IgD-negative memory B cell (primary cell): ENCODE results near the gene VTI1A. TPM values are rescaled to one million over a fixed set of nuclear protein-coding genes. Genes with fewer than 3 reads are reported as not detected.

ENCODE experiments used
- H3K27ac Mint-ChIP-seq, 3 donors: one replicate each; pipeline ENCODE4 v1.8.0; 2020 to 2022; ENCODE audit warnings: mild to moderate bottlenecking in 3 of 3, mixed read lengths in 3 of 3, moderate library complexity in 1 of 3
- H3K27me3 Mint-ChIP-seq: one replicate; pipeline ENCODE4 v1.8.0; 2021; ENCODE audit warnings: mixed read lengths
- H3K36me3 Mint-ChIP-seq: one replicate; pipeline ENCODE4 v1.8.0; 2020; ENCODE audit warnings: mild to moderate bottlenecking, mixed read lengths
- H3K4me1 Mint-ChIP-seq, 3 donors: one replicate each; pipeline ENCODE4 v1.8.0; 2020 to 2022; ENCODE audit warnings: mixed read lengths in 3 of 3, mild to moderate bottlenecking in 1 of 3
- H3K4me3 Mint-ChIP-seq, 4 donors: one replicate each; pipeline ENCODE4 v1.8.0; 2020 to 2022; ENCODE audit warnings: mild to moderate bottlenecking in 4 of 4, mixed read lengths in 4 of 4, moderate library complexity in 3 of 4
- H3K9me3 Mint-ChIP-seq, 3 donors: one replicate each; pipeline ENCODE4 v1.8.0; 2020 to 2021; ENCODE audit warnings: mixed read lengths in 3 of 3, mild to moderate bottlenecking in 1 of 3
- polyA plus RNA-seq: library from polyadenylated mRNA; unstranded; fragments of 300-500 nt; fragmentation: Illumina TruSeq; gene quantifications from one replicate; pipeline ENCODE4 v1.2.3, GENCODE V29; 2021

VTI1A gene
- polyA plus RNA-seq, 1 donor from 2014 or later: 32.0 TPM

GRCh38 chr10:112783351-112784021, 336.5 kb downstream of the VTI1A start:
- no peak overlapping the region for H3K27ac Mint-ChIP-seq
- no peaks in the 10 kb centered on the region for H3K4me1 Mint-ChIP-seq
- H3K4me3 Mint-ChIP-seq: no peak overlapping the region
- H3K27me3 Mint-ChIP-seq: no peaks in the 10 kb centered on the region
- peaks cover 2 to 5% (median 4%) of the 10 kb centered on the region in 3 donors for H3K9me3 Mint-ChIP-seq
- peaks cover 16% of the 10 kb centered on the region for H3K36me3 Mint-ChIP-seq

DNA sequence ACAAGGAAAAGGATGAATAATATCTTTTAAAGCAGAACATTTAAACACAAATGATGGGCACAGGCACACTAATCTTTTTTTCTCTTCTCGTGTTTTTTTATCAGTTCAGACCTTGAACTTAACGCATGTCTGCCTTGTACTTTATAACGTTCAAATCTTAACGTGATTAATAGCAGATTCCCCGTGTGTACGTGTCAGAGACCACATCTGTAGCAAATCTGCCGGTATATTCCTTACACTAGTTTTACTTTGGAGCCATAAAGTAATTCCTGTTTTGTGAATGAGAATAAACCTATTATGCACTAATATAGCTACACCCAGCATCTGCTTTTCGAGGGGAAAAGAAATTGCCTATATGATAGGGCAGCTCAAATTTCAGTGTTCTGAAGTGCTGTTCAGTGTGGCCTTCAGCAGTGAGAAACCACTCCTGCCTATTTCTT, 337.0 kb downstream of the VTI1A start:
- no peak overlapping the region for H3K4me3 Mint-ChIP-seq
- no peaks in the 10 kb centered on the region for H3K27me3 Mint-ChIP-seq
- H3K4me1 Mint-ChIP-seq: no peaks in the 10 kb centered on the region
- no peak overlapping the region for H3K27ac Mint-ChIP-seq
- peaks cover 2 to 8% (median 4%) of the 10 kb centered on the region in 3 donors for H3K9me3 Mint-ChIP-seq
- H3K36me3 Mint-ChIP-seq: peaks cover 18% of the 10 kb centered on the region

DNA sequence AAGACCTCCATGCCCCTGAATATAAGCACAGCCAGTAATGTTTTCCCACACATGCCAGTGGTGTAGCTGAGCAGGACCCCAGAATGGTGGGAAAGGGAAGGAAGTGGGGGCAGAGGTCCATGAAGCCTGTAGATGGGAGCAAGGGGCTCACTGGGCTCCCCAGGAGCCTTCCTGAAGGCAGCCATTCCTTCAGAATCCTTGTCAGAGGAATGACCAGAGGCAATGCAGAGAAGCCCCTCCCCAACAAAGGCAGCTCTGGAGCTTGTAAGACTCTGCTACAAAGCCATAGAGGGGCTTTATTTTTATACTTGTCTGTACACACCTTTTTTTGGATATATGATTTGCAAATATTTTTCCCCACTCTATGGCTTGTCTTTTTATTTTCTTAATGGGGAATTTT, 338.1 kb downstream of the VTI1A start:
- Mint-ChIP-seq H3K36me3 (peaks cover 27% of the 10 kb centered on the region), H3K4me1 (peaks cover 0 to 1% (median 0%) of the 10 kb centered on the region in 3 donors), H3K9me3 (peaks cover 2 to 13% (median 8%) of the 10 kb centered on the region in 3 donors), H3K4me3 (no peak overlapping the region), H3K27ac (no peak overlapping the region), H3K27me3 (no peaks in the 10 kb centered on the region)

GRCh38 chr10:112789248-112789647, 342.2 kb downstream of the VTI1A start:
- H3K4me3 Mint-ChIP-seq: no peak overlapping the region
- no peaks in the 10 kb centered on the region for H3K27me3 Mint-ChIP-seq
- peaks cover 26% of the 10 kb centered on the region for H3K36me3 Mint-ChIP-seq
- H3K27ac Mint-ChIP-seq: no peak overlapping the region
- peaks cover 0 to 1% (median 0%) of the 10 kb centered on the region in 3 donors for H3K4me1 Mint-ChIP-seq
- H3K9me3 Mint-ChIP-seq: peaks cover 2 to 13% (median 6%) of the 10 kb centered on the region in 3 donors

DNA sequence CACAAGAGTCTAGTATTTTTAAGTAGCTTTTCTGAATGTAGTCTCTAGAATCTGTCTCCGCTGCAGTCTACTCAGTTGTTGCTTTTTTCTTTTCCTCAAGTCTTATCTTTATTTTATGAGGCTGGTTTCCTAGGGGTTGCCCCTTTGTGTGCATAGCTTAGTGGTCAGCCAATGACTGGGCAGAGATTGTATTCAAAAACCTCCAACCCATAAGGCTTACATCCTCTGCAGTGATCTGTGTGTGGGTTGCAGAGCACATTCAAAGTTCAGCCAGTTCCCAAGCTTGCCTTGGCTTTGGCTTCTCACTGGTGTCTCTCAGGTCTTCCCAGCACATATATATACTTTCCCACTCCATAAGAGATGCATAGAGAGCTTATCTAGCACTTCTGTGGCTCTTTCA, 343.0 kb downstream of the VTI1A start:
- Mint-ChIP-seq H3K27ac (no peak overlapping the region), H3K27me3 (no peaks in the 10 kb centered on the region), H3K4me3 (no peak overlapping the region), H3K9me3 (peaks cover 2 to 13% (median 6%) of the 10 kb centered on the region in 3 donors), H3K36me3 (peaks cover 24% of the 10 kb centered on the region), H3K4me1 (peaks cover 0 to 1% (median 0%) of the 10 kb centered on the region in 3 donors)

DNA sequence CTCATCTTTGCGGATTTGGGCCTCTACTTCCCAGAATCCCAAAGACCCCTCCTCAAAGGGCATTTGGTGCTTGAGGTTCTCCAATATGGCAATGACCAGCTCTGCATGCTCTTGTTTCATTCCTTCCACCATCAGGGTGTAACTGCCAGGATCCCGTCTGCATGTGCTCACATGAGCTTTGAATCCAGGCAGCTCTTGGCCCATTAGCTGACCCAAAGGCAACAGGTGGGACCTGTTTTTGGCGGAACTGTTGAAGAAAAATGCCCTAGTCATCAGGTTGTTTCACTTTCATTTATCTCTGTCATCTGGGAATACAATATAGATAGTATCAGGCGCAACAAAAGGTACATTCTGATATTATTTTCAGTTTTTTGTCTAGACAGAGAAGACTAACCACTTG, 343.9 kb downstream of the VTI1A start:
- Mint-ChIP-seq H3K27ac (no peak overlapping the region), H3K27me3 (no peaks in the 10 kb centered on the region)

GRCh38 chr10:112791447-112791846, 344.4 kb downstream of the VTI1A start:
- Mint-ChIP-seq H3K36me3 (peaks cover 20% of the 10 kb centered on the region), H3K9me3 (peaks cover 2 to 13% (median 5%) of the 10 kb centered on the region in 3 donors), H3K27me3 (no peaks in the 10 kb centered on the region), H3K27ac (no peak overlapping the region), H3K4me1 (peaks cover 0 to 1% (median 0%) of the 10 kb centered on the region in 3 donors), H3K4me3 (no peak overlapping the region)

More for the DNA sequence above, 343.9 kb downstream of the VTI1A start:
- Mint-ChIP-seq H3K4me1 (peaks cover 0 to 1% (median 0%) of the 10 kb centered on the region in 3 donors), H3K36me3 (peaks cover 21% of the 10 kb centered on the region), H3K9me3 (peaks cover 2 to 13% (median 6%) of the 10 kb centered on the region in 3 donors), H3K4me3 (peak overlapping the region in 1 of 4 donors; percentile 28)

DNA sequence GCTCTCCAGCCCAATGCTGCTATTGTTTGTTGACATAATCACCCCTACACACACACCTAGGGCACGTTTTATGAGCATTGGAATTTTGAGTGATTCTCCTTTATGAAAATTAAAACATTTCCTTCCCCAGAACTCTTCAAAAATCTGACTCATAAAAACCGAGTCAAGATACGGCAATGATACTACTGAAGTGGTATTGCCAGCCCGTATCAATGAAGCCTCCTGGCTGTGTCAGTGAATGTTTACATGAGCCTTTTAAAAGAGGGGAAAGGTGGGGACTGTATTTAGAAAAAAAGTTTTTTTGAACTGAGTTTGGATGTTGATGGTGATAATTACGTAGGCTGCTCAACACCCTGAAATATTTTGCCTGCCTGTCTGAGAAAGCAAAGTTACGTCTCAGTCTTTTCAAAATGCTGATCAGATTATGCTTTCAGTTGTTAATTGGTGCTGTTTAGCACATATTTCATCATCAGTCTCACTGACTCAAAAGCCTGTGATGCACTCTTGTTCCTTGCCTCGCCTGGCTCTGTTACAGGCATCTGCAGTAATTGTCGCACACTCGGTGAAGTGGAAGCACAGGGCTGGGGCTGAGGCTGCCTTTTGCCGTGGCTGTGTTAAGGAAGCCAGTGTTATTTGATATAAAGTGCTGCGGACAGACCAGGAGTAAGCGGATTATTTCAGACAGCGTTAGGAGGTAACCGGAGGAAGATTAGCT, 345.6 kb downstream of the VTI1A start:
- Mint-ChIP-seq H3K4me1 (peaks cover 0 to 1% (median 0%) of the 10 kb centered on the region in 3 donors), H3K9me3 (peaks cover 2 to 13% (median 4%) of the 10 kb centered on the region in 3 donors)

DNA sequence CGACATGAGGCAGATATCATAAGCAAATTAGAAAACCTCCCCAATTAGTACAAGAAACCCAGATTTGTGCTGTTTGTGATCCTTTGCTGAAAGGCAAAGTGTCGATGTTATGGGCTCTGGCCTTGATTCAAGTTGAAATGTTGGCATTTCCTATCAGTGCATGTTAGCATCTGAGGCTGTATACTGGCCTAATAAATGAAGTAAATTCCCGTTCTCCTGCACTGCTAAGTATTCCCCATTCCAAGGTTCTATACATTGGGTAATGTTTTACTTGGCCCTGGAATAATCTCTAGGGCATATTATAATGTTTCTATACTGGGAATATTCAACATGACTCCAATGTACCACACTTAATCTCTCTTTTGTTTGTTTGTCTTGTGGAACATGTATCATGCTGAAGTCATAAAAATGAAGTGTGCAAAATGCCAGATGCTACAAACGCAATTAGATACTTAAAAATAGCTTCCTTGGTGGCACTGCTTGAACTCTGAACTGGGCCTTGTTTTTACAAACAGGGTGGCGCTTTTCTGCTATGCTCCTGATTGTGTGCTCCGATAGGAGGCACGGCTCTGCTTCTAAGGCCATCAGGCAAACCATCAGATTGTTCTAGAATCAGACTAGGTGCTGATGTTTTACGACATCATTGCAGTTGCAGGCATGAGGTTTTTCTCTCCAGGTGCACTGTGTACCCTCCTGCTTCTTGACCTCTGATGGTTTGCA, 346.3 kb downstream of the VTI1A start:
- H3K27me3 Mint-ChIP-seq: no peaks in the 10 kb centered on the region
- H3K4me1 Mint-ChIP-seq: peaks cover 0 to 1% (median 0%) of the 10 kb centered on the region in 3 donors
- no peak overlapping the region for H3K27ac Mint-ChIP-seq

More for the DNA sequence above, 345.6 kb downstream of the VTI1A start:
- Mint-ChIP-seq H3K27me3 (no peaks in the 10 kb centered on the region), H3K36me3 (peaks cover 16% of the 10 kb centered on the region), H3K27ac (no peak overlapping the region), H3K4me3 (no peak overlapping the region)

DNA sequence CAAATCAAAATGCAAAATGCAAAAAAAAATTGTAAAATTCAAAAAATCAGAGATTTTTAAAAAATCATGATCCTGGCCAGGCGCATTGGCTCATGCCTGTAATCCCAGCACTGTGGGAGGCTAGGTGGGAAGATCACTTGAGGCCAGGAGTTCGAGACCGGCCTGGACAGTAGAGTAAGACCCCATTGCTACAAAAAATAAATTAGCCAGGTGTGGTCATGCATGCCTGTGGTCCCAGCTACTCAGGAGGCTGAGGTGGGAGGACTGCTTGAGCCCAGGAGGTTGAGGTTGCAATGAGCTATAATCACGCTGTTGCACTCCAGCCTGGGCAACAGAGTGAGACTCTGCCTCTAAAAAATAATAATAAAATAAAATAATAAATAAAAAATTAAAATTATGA, 347.2 kb downstream of the VTI1A start:
- H3K27me3 Mint-ChIP-seq: no peaks in the 10 kb centered on the region
- peaks cover 0 to 1% (median 0%) of the 10 kb centered on the region in 3 donors for H3K4me1 Mint-ChIP-seq
- H3K36me3 Mint-ChIP-seq: peaks cover 11% of the 10 kb centered on the region
- H3K27ac Mint-ChIP-seq: no peak overlapping the region
- peaks cover 0 to 4% (median 4%) of the 10 kb centered on the region in 3 donors for H3K9me3 Mint-ChIP-seq
- no peak overlapping the region for H3K4me3 Mint-ChIP-seq

More for the DNA sequence above, 346.3 kb downstream of the VTI1A start:
- Mint-ChIP-seq H3K36me3 (peaks cover 16% of the 10 kb centered on the region), H3K4me3 (no peak overlapping the region), H3K9me3 (peaks cover 0 to 9% (median 4%) of the 10 kb centered on the region in 3 donors)

GRCh38 chr10:112795067-112795466, 348.1 kb downstream of the VTI1A start:
- Mint-ChIP-seq H3K4me1 (no peaks in the 10 kb centered on the region), H3K27me3 (no peaks in the 10 kb centered on the region), H3K9me3 (no peaks in the 10 kb centered on the region), H3K4me3 (no peak overlapping the region), H3K36me3 (peaks cover 3% of the 10 kb centered on the region), H3K27ac (no peak overlapping the region)

GRCh38 chr10:112797197-112797596, 350.2 kb downstream of the VTI1A start:
- no peaks in the 10 kb centered on the region for H3K27me3 Mint-ChIP-seq
- H3K36me3 Mint-ChIP-seq: peaks cover 6% of the 10 kb centered on the region
- no peak overlapping the region for H3K27ac Mint-ChIP-seq
- no peaks in the 10 kb centered on the region for H3K4me1 Mint-ChIP-seq
- H3K9me3 Mint-ChIP-seq: no peaks in the 10 kb centered on the region
- no peak overlapping the region for H3K4me3 Mint-ChIP-seq

DNA sequence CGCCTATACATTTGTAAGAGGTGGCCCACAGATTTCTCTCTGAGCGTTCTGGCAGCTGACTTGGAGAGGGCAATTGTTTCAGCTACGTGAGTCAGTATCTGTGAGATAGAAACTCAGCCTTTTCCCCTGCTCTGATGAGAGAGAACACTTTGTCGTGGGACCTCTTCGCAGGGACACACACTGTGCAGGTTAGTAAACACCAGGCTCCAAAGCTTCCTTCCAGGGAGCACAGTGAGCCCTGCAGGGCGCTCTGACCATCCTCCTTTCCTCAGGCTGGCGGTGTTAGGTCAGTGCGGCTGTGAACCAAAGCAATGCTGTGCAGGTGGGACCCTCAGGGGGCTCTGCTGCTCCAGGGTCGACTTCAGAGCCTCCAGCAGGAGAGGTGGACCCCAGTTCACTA, 350.8 kb downstream of the VTI1A start:
- Mint-ChIP-seq H3K4me1 (no peaks in the 10 kb centered on the region), H3K4me3 (no peak overlapping the region), H3K9me3 (no peaks in the 10 kb centered on the region), H3K27ac (peak overlapping the region in 1 of 3 donors; percentile 50), H3K27me3 (no peaks in the 10 kb centered on the region), H3K36me3 (peaks cover 6% of the 10 kb centered on the region)

DNA sequence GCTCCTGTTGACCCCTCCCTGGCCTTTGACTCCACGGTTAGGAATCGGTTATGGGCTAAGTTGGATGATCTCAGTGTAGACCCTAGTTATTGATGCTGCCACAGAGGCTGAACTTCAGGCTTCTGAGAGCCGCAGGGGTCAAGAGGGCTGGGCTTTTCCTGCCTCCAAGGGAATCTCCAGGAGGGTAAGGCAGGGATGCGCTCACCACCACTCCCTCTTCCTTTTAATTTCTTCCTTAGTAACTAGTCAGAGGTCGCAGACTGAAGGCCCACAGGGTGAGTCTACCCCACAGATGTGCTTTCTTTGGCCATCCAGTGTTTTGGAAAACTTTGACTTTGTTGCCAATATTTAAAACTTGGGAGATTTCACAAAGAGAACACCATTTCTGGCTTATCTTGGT, 352.0 kb downstream of the VTI1A start:
- Mint-ChIP-seq H3K4me3 (no peak overlapping the region), H3K4me1 (no peaks in the 10 kb centered on the region), H3K27ac (no peak overlapping the region), H3K27me3 (no peaks in the 10 kb centered on the region), H3K9me3 (no peaks in the 10 kb centered on the region), H3K36me3 (peaks cover 6% of the 10 kb centered on the region)
